Mesodermal cell (in vitro differentiated cells): ENCODE measurements around the gene IRF2.

Experiments used
- H3K27ac ChIP-seq: 2 replicates; pipeline ENCODE4 v1.7.0; 2013; ENCODE audit warnings: mild to moderate bottlenecking, low read depth, low read length, moderate library complexity; ENCODE audit not compliant: severe bottlenecking
- H3K36me3 ChIP-seq: 2 replicates; pipeline ENCODE4 v1.7.1; 2013; ENCODE audit warnings: mild to moderate bottlenecking, low read length, moderate library complexity; ENCODE audit not compliant: control insufficient read depth, insufficient read depth
- H3K4me1 ChIP-seq: one replicate; pipeline ENCODE4 v1.7.1; 2013; ENCODE audit warnings: mild to moderate bottlenecking, low read length; ENCODE audit not compliant: insufficient read depth, control insufficient read depth, poor library complexity, severe bottlenecking
- H3K4me3 ChIP-seq: 2 replicates; pipeline ENCODE4 v1.7.0; 2013; ENCODE audit warnings: low read length, control low read depth, mild to moderate bottlenecking; ENCODE audit not compliant: insufficient read depth, poor library complexity, severe bottlenecking; ENCODE audit errors: extremely low read depth
- H3K9me3 ChIP-seq: 2 replicates; pipeline ENCODE4 v1.7.1; 2013; ENCODE audit warnings: mild to moderate bottlenecking, low read length, moderate library complexity; ENCODE audit not compliant: control insufficient read depth
- WGBS, 2 experiments: methylation state at CpG; one replicate each; pipeline ENCODE4 v1.1.5; 2013; ENCODE audit warnings: missing lambda C conversion rate in 2 of 2; ENCODE audit not compliant: insufficient coverage in 2 of 2; 5-methylcytosine and 5-hydroxymethylcytosine counted together

IRF2 gene

GRCh38 chr4:184499996-184500395 is 25.6 kb upstream of the IRF2 start:
- no peak overlapping the region for H3K4me3 ChIP-seq
- H3K9me3 ChIP-seq: no peaks in the 10 kb centered on the region
- H3K4me1 ChIP-seq: no peaks in the 10 kb centered on the region
- no peak overlapping the region for H3K27ac ChIP-seq
- no peaks in the 10 kb centered on the region for H3K36me3 ChIP-seq

DNA sequence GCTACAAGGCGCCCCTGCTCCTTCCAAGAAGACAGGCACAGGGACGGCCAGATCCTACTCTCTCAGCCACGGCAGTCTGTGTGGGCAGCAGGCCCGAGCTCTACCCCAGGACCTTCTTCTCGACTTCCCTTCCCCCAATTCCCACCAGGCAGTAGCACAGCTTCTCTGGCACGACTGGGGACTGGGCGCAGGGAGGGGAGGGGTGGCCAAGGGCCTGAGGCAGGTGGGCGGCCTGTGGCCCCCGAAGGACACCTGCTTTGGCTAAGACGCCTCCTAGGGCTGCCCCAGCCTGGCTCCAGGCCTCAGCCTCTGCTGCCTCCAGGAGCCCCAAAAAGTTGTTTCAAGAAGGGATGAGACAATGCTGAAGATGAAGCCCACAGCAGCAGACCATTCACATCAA is 24.2 kb upstream of the IRF2 start:
- Histone ChIP-seq H3K27ac (no peak overlapping the region), H3K36me3 (no peaks in the 10 kb centered on the region), H3K9me3 (no peaks in the 10 kb centered on the region), H3K4me3 (no peak overlapping the region), H3K4me1 (no peaks in the 10 kb centered on the region)
- WGBS, 2 experiments: 81 to 100% methylated on average over 2 to 6 of the region's 10 CpGs

GRCh38 chr4:184489771-184490170 is 15.4 kb upstream of the IRF2 start:
- no peak overlapping the region for H3K27ac ChIP-seq
- WGBS, 2 experiments: 86 to 91% methylated on average over 4 to 8 of the region's 8 CpGs
- H3K36me3 ChIP-seq: no peaks in the 10 kb centered on the region
- H3K4me1 ChIP-seq: no peaks in the 10 kb centered on the region
- H3K9me3 ChIP-seq: no peaks in the 10 kb centered on the region
- H3K4me3 ChIP-seq: no peak overlapping the region

DNA sequence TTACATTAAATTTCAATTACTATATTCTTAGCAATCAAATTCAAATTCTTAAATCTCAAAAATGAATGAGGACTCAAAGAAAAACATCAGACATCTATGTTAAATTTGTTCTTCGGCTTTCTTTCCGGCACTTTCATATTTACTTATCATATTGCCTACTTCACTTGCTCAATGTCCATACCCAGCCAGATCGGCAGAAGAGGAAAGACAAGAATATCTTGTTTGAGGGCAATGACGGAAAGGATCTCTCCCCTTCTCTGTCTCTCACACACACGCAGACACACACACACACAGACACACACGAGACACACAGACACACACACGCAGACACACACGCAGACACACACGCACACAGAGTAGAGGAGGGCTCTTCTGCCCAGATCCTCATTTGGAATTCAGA is 13.2 kb upstream of the IRF2 start:
- Histone ChIP-seq H3K36me3 (no peaks in the 10 kb centered on the region), H3K27ac (no peak overlapping the region), H3K4me3 (no peak overlapping the region), H3K4me1 (no peaks in the 10 kb centered on the region), H3K9me3 (peaks cover 6% of the 10 kb centered on the region)
- WGBS, 2 experiments: 80 to 93% methylated on average over 1 to 4 of the region's 9 CpGs

GRCh38 chr4:184485279-184485678 is 10.9 kb upstream of the IRF2 start:
- Histone ChIP-seq H3K9me3 (peaks cover 6% of the 10 kb centered on the region), H3K27ac (no peak overlapping the region), H3K36me3 (no peaks in the 10 kb centered on the region), H3K4me1 (no peaks in the 10 kb centered on the region), H3K4me3 (no peak overlapping the region)
- WGBS, 2 experiments: 75 to 83% methylated on average over 1 of the region's 2 CpGs

- no peak overlapping the region for H3K27ac ChIP-seq
- H3K9me3 ChIP-seq: peaks cover 6% of the 10 kb centered on the region
- no peak overlapping the region for H3K4me3 ChIP-seq
- H3K36me3 ChIP-seq: no peaks in the 10 kb centered on the region
- H3K4me1 ChIP-seq: no peaks in the 10 kb centered on the region
- WGBS, 2 experiments: 87 to 100% methylated on average over 3 to 4 of the region's 6 CpGs
These were observed 7.2 kb upstream of the IRF2 start for GRCh38 chr4:184481544-184481943.

- H3K4me1 ChIP-seq: no peaks in the 10 kb centered on the region
- no peak overlapping the region for H3K4me3 ChIP-seq
- no peaks in the 10 kb centered on the region for H3K36me3 ChIP-seq
- 86 to 100% methylated on average over 1 of the region's 1 CpG for whole genome bisulfite sequencing, 2 experiments
- no peak overlapping the region for H3K27ac ChIP-seq
- H3K9me3 ChIP-seq: peaks cover 6% of the 10 kb centered on the region
These were observed 5.2 kb upstream of the IRF2 start for GRCh38 chr4:184479516-184479950.

DNA sequence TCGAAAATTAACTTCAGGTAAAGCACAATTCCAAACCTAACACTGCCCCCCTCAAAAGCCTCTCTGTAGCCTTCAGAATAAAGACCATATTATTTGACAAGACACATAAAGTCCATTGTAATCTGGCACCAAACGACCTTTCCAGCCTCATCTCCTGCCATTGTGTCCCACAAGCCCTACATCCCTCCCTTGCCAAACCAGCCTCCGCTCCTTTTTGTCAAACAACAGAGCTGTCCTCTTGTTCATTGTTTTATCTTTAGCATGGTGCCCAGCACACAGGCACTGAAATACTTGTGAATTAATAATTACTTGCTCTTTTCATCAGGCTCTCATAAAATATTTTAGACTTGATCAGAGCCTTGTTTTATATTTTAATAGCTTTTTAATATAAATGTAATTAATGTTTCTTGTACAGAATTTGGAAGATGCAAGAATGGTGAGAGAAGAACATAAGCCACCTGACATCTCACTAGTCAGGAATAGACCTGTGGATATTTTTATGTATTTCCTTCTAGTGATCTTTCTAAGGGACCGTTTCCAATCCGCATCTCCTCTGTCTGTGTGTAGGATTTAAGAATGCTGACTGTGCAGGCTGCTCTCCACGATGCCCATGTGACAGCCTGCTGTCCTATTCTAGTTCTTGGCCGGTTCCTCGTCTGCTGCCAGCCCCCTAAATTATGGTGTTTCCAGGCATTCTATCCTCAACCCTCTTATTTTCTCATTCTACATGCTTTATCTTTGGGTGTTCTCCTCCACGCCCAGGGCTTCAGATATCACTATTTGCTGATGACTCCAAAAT is 3.0 kb upstream of the IRF2 start:
- no peak overlapping the region for H3K4me3 ChIP-seq
- H3K36me3 ChIP-seq: no peaks in the 10 kb centered on the region
- no peaks in the 10 kb centered on the region for H3K9me3 ChIP-seq
- no peaks in the 10 kb centered on the region for H3K4me1 ChIP-seq
- no peak overlapping the region for H3K27ac ChIP-seq
- 82 to 86% methylated on average over 6 to 7 of the region's 9 CpGs for WGBS, 2 experiments

- Histone ChIP-seq H3K9me3 (no peaks in the 10 kb centered on the region), H3K36me3 (no peaks in the 10 kb centered on the region), H3K4me3 (no peak overlapping the region), H3K27ac (no peak overlapping the region), H3K4me1 (no peaks in the 10 kb centered on the region)
- WGBS, 2 experiments: 81% methylated on average over 7 to 8 of the region's 8 CpGs
These were observed 2.3 kb upstream of the IRF2 start for GRCh38 chr4:184476695-184477094.

DNA sequence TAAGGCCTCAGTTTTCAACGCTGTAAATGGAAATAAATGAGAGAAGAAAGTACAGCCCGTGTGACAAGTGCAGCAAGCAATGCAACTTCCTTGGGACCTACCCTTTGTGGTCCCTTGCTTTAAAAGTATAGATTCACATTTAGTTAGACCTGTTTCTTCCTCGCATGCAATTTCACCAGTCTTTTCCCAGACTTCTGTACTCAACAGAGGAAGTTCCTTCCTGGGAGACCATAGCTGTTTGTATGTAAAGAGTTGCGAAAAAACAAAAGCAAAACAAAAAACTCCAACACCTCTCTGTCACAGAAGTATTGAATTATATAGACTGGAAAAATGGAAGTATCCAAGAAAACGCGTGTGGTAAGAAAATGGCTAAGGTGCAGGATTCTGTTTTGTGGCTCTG is 1.1 kb upstream of the IRF2 start:
- WGBS, 2 experiments: 17 to 25% methylated on average over 2 of the region's 6 CpGs
- peak overlapping the region; percentile 81 for H3K27ac ChIP-seq
- H3K4me1 ChIP-seq: no peaks in the 10 kb centered on the region
- no peaks in the 10 kb centered on the region for H3K9me3 ChIP-seq
- peak overlapping the region; percentile 90 for H3K4me3 ChIP-seq
- H3K36me3 ChIP-seq: no peaks in the 10 kb centered on the region

DNA sequence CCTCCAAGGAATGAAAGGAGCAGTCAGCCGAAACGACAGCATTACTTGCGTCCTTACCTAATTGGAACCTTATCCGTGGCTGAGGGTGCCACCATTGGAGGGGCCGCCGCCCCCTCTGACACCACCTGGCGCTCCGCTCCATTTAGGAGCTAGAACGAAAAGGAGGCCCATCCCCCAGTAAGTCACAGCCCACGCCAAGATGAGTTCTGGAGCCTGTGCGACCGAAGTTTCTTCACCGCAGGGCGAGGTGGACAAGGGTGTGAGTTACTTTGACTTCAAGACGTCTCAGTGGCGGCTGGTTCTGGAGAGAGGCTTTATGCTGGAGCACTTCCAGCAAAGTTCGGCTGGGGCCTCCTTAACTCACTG is 729 bp upstream of the IRF2 start:
- H3K36me3 ChIP-seq: no peaks in the 10 kb centered on the region
- peak overlapping the region; percentile 90 for H3K4me3 ChIP-seq
- H3K27ac ChIP-seq: peak overlapping the region; percentile 81
- no peaks in the 10 kb centered on the region for H3K9me3 ChIP-seq
- 9 to 15% methylated on average over 13 to 14 of the region's 17 CpGs for WGBS, 2 experiments
- no peaks in the 10 kb centered on the region for H3K4me1 ChIP-seq
